ENCODE measurements around the gene NSL1. TPM values are rescaled to one million over a fixed set of nuclear protein-coding genes. Genes with fewer than 3 reads are reported as not detected.

The NSL1 gene
- total RNA-seq, 1 donor: 28.2 TPM

GRCh38 chr1:212738330-212738729, 53.2 kb downstream of the NSL1 start:
- DNase-seq (ENCODE audit: insufficient read length, low spot score, missing footprints): no peak

GRCh38 chr1:212737559-212737958, 54.0 kb downstream of the NSL1 start:
- Histone ChIP-seq H3K4me1 (ENCODE audit: insufficient read depth, low read length) (peaks cover 3% of the 10 kb centered on the region), H3K27me3 (ENCODE audit: insufficient read depth, low read length) (no peaks in the 10 kb centered on the region), H4K20me1 (ENCODE audit: insufficient read depth, low read length) (no peaks in the 10 kb centered on the region), H2AFZ (ENCODE audit: low read length) (no peak overlapping the region), H3K9me3 (ENCODE audit: low read depth, low read length) (no peaks in the 10 kb centered on the region), H3K36me3 (ENCODE audit: insufficient read depth, low read length) (no peaks in the 10 kb centered on the region), H3K79me2 (ENCODE audit: insufficient read depth, low read length) (no peaks in the 10 kb centered on the region), H3K4me3 (ENCODE audit: insufficient read depth, low read length) (no peak overlapping the region), H3K27ac (ENCODE audit: low read depth, low read length) (no peak overlapping the region), H3K4me2 (ENCODE audit: insufficient read depth, low read length) (no peak overlapping the region)
- no peak for TF ChIP-seq CTCF (IDR thresholded peaks at IDR 0.05; ENCODE audit: extremely low read depth, low read depth, low read length)
- no peak for DNase-seq (ENCODE audit: insufficient read length, low spot score, missing footprints)

More at GRCh38 chr1:212738330-212738729, 53.2 kb downstream of the NSL1 start:
- no peaks in the 10 kb centered on the region for H3K36me3 ChIP-seq (ENCODE audit: insufficient read depth, low read length)
- TF ChIP-seq CTCF (IDR thresholded peaks at IDR 0.05; ENCODE audit: extremely low read depth, low read depth, low read length): no peak
- no peaks in the 10 kb centered on the region for H4K20me1 ChIP-seq (ENCODE audit: insufficient read depth, low read length)
- no peaks in the 10 kb centered on the region for H3K9me3 ChIP-seq (ENCODE audit: low read depth, low read length)
- H3K4me3 ChIP-seq (ENCODE audit: insufficient read depth, low read length): no peak overlapping the region
- H3K27me3 ChIP-seq (ENCODE audit: insufficient read depth, low read length): no peaks in the 10 kb centered on the region
- H3K27ac ChIP-seq (ENCODE audit: low read depth, low read length): peak overlapping the region; percentile 43
- peaks cover 3% of the 10 kb centered on the region for H3K4me1 ChIP-seq (ENCODE audit: insufficient read depth, low read length)
- no peak overlapping the region for H2AFZ ChIP-seq (ENCODE audit: low read length)
- no peaks in the 10 kb centered on the region for H3K79me2 ChIP-seq (ENCODE audit: insufficient read depth, low read length)
- no peak overlapping the region for H3K4me2 ChIP-seq (ENCODE audit: insufficient read depth, low read length)

GRCh38 chr1:212733109-212733508, 58.5 kb downstream of the NSL1 start:
- H4K20me1 ChIP-seq (ENCODE audit: insufficient read depth, low read length): no peaks in the 10 kb centered on the region
- TF ChIP-seq CTCF (IDR thresholded peaks at IDR 0.05; ENCODE audit: extremely low read depth, low read depth, low read length): no peak

GRCh38 chr1:212731630-212732029, 59.9 kb downstream of the NSL1 start:
- Histone ChIP-seq H3K9me3 (ENCODE audit: low read depth, low read length) (no peaks in the 10 kb centered on the region), H2AFZ (ENCODE audit: low read length) (no peak overlapping the region), H3K4me3 (ENCODE audit: insufficient read depth, low read length) (no peak overlapping the region), H3K27me3 (ENCODE audit: insufficient read depth, low read length) (no peaks in the 10 kb centered on the region), H3K36me3 (ENCODE audit: insufficient read depth, low read length) (no peaks in the 10 kb centered on the region), H4K20me1 (ENCODE audit: insufficient read depth, low read length) (no peaks in the 10 kb centered on the region), H3K4me2 (ENCODE audit: insufficient read depth, low read length) (no peak overlapping the region), H3K79me2 (ENCODE audit: insufficient read depth, low read length) (no peaks in the 10 kb centered on the region), H3K27ac (ENCODE audit: low read depth, low read length) (no peak overlapping the region), H3K4me1 (ENCODE audit: insufficient read depth, low read length) (peaks cover 13% of the 10 kb centered on the region)
- no peak for DNase-seq (ENCODE audit: insufficient read length, low spot score, missing footprints)
- TF ChIP-seq CTCF (IDR thresholded peaks at IDR 0.05; ENCODE audit: extremely low read depth, low read depth, low read length): no peak

More at GRCh38 chr1:212733109-212733508, 58.5 kb downstream of the NSL1 start:
- H3K9me3 ChIP-seq (ENCODE audit: low read depth, low read length): no peaks in the 10 kb centered on the region
- H3K79me2 ChIP-seq (ENCODE audit: insufficient read depth, low read length): no peaks in the 10 kb centered on the region
- no peak for DNase-seq (ENCODE audit: insufficient read length, low spot score, missing footprints)
- H3K4me1 ChIP-seq (ENCODE audit: insufficient read depth, low read length): peaks cover under 1% of the 10 kb centered on the region
- H3K27ac ChIP-seq (ENCODE audit: low read depth, low read length): no peak overlapping the region
- H3K36me3 ChIP-seq (ENCODE audit: insufficient read depth, low read length): no peaks in the 10 kb centered on the region
- H3K4me2 ChIP-seq (ENCODE audit: insufficient read depth, low read length): no peak overlapping the region
- H3K27me3 ChIP-seq (ENCODE audit: insufficient read depth, low read length): no peaks in the 10 kb centered on the region
- no peak overlapping the region for H3K4me3 ChIP-seq (ENCODE audit: insufficient read depth, low read length)
- H2AFZ ChIP-seq (ENCODE audit: low read length): no peak overlapping the region

Measured in osteoblast (primary cell).